Measurements from ENCODE around the gene TNFRSF1A.
"Not testable (repeated sequence)": the region's sequence is repeated elsewhere in the genome, so short reads cannot be mapped to it uniquely, and the experiment has no call there.

DNA sequence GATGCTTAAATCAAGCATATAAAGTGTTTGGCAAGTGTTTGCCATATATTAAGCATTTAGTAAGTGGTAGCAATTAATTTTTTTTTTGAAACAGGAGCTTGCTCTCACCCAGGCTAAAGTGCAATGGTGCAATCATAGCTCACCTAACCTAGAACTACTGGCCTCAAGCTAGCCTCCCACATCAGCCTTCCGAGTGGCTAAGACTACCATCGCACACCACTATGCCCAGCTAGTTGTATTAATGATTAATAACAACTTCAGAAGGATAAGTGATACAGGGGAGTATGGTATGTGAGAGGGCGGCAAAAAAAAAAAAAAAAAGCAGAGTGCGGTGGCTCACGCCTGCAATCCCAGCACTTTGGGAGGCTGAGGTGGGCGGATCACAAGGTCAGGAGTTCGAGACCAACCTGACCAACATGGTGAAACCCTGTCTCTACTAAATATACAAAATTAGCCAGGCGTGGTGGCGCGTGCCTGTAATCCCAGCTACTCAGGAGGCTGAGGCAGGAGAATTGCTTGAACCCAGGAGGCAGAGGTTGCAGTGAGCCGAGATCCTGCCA is 2.3 kb upstream of the TNFRSF1A start:
- TF ChIP-seq CTCF, EP300, POLR2A (IDR thresholded peaks at IDR 0.05): not testable (repeated sequence)

Measured in tibial nerve (tissue), 4 donors.